H9 (cell line): ENCODE data around the gene PXK. TPM values are rescaled to one million over a fixed set of nuclear protein-coding genes. Genes with fewer than 3 reads are reported as not detected.

ENCODE experiments used
- DNase-seq: peaks from one replicate; pipeline ENCODE4 v3.0.0-alpha.2; 2017
- H2AFZ ChIP-seq: one replicate; pipeline ENCODE4 v1.6.1; 2013; ENCODE audit warnings: mild to moderate bottlenecking, low read length, control low read depth, moderate library complexity
- H2AK5ac ChIP-seq: 2 replicates; pipeline ENCODE4 v1.6.1; 2013; ENCODE audit warnings: low read length, control low read depth, mixed read lengths; ENCODE audit not compliant: insufficient read length
- H2BK120ac ChIP-seq: one replicate; pipeline ENCODE4 v1.6.1; 2013; ENCODE audit warnings: low read depth, mild to moderate bottlenecking, low read length, control low read depth, inconsistent platforms; ENCODE audit not compliant: poor library complexity, severe bottlenecking
- H2BK12ac ChIP-seq: 2 replicates; pipeline ENCODE4 v1.6.1; 2013; ENCODE audit warnings: low read length, control low read depth, mixed read lengths, low read depth; ENCODE audit not compliant: insufficient read length
- H2BK15ac ChIP-seq: 2 replicates; pipeline ENCODE4 v1.6.1; 2013; ENCODE audit warnings: low read depth, low read length, control low read depth
- H2BK20ac ChIP-seq: one replicate; pipeline ENCODE4 v1.6.1; 2013; ENCODE audit warnings: low read depth, mild to moderate bottlenecking, low read length, control low read depth, inconsistent platforms; ENCODE audit not compliant: poor library complexity, severe bottlenecking
- H2BK5ac ChIP-seq: 2 replicates; pipeline ENCODE4 v1.6.1; 2013; ENCODE audit warnings: low read length, control low read depth, mixed read lengths; ENCODE audit not compliant: insufficient read length
- H3K14ac ChIP-seq: 2 replicates; pipeline ENCODE4 v1.6.1; 2013; ENCODE audit warnings: low read length, control low read depth; ENCODE audit not compliant: insufficient read depth
- H3K18ac ChIP-seq: 2 replicates; pipeline ENCODE4 v1.6.1; 2013; ENCODE audit warnings: low read depth, mild to moderate bottlenecking, mixed read lengths, low read length, control low read depth; ENCODE audit not compliant: insufficient read length
- H3K23ac ChIP-seq: 2 replicates; pipeline ENCODE4 v1.6.1; 2013; ENCODE audit warnings: low read length, control low read depth, mixed read lengths, low read depth; ENCODE audit not compliant: insufficient read length
- H3K23me2 ChIP-seq: 2 replicates; pipeline ENCODE4 v1.6.1; 2013; ENCODE audit warnings: low read depth, mild to moderate bottlenecking, mixed read lengths, low read length, control low read depth; ENCODE audit not compliant: insufficient read length, poor library complexity, severe bottlenecking
- H3K27ac ChIP-seq: 2 replicates; pipeline ENCODE4 v1.5.1; 2013; ENCODE audit warnings: low read length, control low read depth, mixed read lengths, low read depth; ENCODE audit not compliant: insufficient read length
- H3K27me3 ChIP-seq: 2 replicates; pipeline ENCODE4 v1.6.1; 2013; ENCODE audit warnings: low read length, control low read depth, inconsistent platforms; ENCODE audit not compliant: insufficient read depth
- H3K4ac ChIP-seq: 2 replicates; pipeline ENCODE4 v1.6.1; 2013; ENCODE audit warnings: low read depth, mild to moderate bottlenecking, control low read depth, inconsistent platforms, low read length, moderate library complexity
- H3K4me1 ChIP-seq: 2 replicates; pipeline ENCODE4 v1.6.1; 2013; ENCODE audit warnings: low read length, control low read depth, inconsistent platforms; ENCODE audit not compliant: insufficient read depth
- H3K4me2 ChIP-seq: 2 replicates; pipeline ENCODE4 v1.6.1; 2013; ENCODE audit warnings: low read length, control low read depth, mixed read lengths; ENCODE audit not compliant: insufficient read length, insufficient read depth
- H3K56ac ChIP-seq: 2 replicates; pipeline ENCODE4 v1.6.1; 2013; ENCODE audit warnings: low read depth, mild to moderate bottlenecking, mixed read lengths, low read length, control low read depth; ENCODE audit not compliant: insufficient read length
- H3K79me1 ChIP-seq: 2 replicates; pipeline ENCODE4 v1.6.1; 2013; ENCODE audit warnings: low read depth, mild to moderate bottlenecking, moderate library complexity, low read length, control low read depth, inconsistent platforms; ENCODE audit not compliant: insufficient read depth, poor library complexity, severe bottlenecking
- H3K79me2 ChIP-seq: 2 replicates; pipeline ENCODE4 v1.6.1; 2013; ENCODE audit warnings: low read length, control low read depth, inconsistent platforms; ENCODE audit not compliant: insufficient read depth
- H3K9ac ChIP-seq: 2 replicates; pipeline ENCODE4 v1.6.1; 2013; ENCODE audit warnings: low read length, control low read depth, mixed read lengths; ENCODE audit not compliant: insufficient read length; ENCODE audit errors: extremely low read depth
- H3K9me3 ChIP-seq: one replicate; pipeline ENCODE4 v1.6.1; 2013; ENCODE audit warnings: low read depth, low read length, inconsistent platforms; ENCODE audit not compliant: control insufficient read depth
- H3T11ph ChIP-seq: one replicate; pipeline ENCODE4 v1.6.1; 2013; ENCODE audit warnings: mild to moderate bottlenecking, low read length, control low read depth, inconsistent platforms
- H4K20me1 ChIP-seq: one replicate; pipeline ENCODE4 v1.6.1; 2013; ENCODE audit not compliant: control insufficient read depth, insufficient read length, insufficient read depth
- H4K5ac ChIP-seq: 2 replicates; pipeline ENCODE4 v1.6.1; 2013; ENCODE audit warnings: low read depth, mild to moderate bottlenecking, mixed read lengths, low read length, control low read depth; ENCODE audit not compliant: insufficient read length
- H4K8ac ChIP-seq: replicated peaks from 2 replicates; pipeline ENCODE4 v1.6.1; 2013; ENCODE audit warnings: low read length, control low read depth, mixed read lengths, low read depth; ENCODE audit not compliant: insufficient read length
- H4K91ac ChIP-seq: 2 replicates; pipeline ENCODE4 v1.6.1; 2013; ENCODE audit warnings: low read depth, mild to moderate bottlenecking, moderate library complexity, mixed read lengths, low read length, control low read depth; ENCODE audit not compliant: insufficient read length
- H3K27ac Mint-ChIP-seq, 3 experiments: 2 replicates in 2 of 3; 3 replicates in 1 of 3; pipeline ENCODE4 v1.8.0; 2020 to 2021; ENCODE audit warnings: mixed read lengths in 3 of 3, mild to moderate bottlenecking in 1 of 3, moderate library complexity in 1 of 3
- H3K27me3 Mint-ChIP-seq: 2 replicates; pipeline ENCODE4 v1.8.0; 2021; ENCODE audit warnings: low read depth, mild to moderate bottlenecking, moderate library complexity, mixed read lengths
- H3K36me3 Mint-ChIP-seq, 3 experiments: 2 replicates in 2 of 3; 3 replicates in 1 of 3; pipeline ENCODE4 v1.8.0; 2020 to 2021; ENCODE audit warnings: low read depth in 3 of 3, mixed read lengths in 3 of 3; ENCODE audit not compliant: insufficient read depth in 1 of 3
- H3K4me1 Mint-ChIP-seq, 2 experiments: 2 replicates each; pipeline ENCODE4 v1.8.0; 2020; ENCODE audit warnings: mixed read lengths in 2 of 2
- H3K4me3 Mint-ChIP-seq, 2 experiments: 2 replicates in 1 of 2; 3 replicates in 1 of 2; pipeline ENCODE4 v1.8.0; 2020 to 2021; ENCODE audit warnings: mild to moderate bottlenecking in 2 of 2, mixed read lengths in 2 of 2, moderate library complexity in 1 of 2
- H3K9me3 Mint-ChIP-seq, 2 experiments: 2 replicates in 1 of 2; 3 replicates in 1 of 2; pipeline ENCODE4 v1.8.0; 2020; ENCODE audit warnings: mild to moderate bottlenecking in 2 of 2, mixed read lengths in 2 of 2, moderate library complexity in 1 of 2
- WGBS: extraction: QIAGEN DNeasy Blood & Tissue Kit; methylation state at CpG from one replicate; pipeline ENCODE4 v1.1.7; 2013; ENCODE audit warnings: missing lambda C conversion rate, low lambda C conversion rate, mixed read lengths; ENCODE audit not compliant: insufficient read length; ENCODE audit errors: extremely low coverage; 5-methylcytosine and 5-hydroxymethylcytosine counted together
- total RNA-seq: library from RNA; stranded (reverse); gene quantifications from 2 replicates; pipeline ENCODE4 v1.2.1, GENCODE V29; 2021
- TF ChIP-seq, protein P1 (sequence below): fragments of 200-600 bp; sonication (generic); conservative IDR thresholded peaks from 3 replicates; pipeline ENCODE4 v1.8.0; 2021; ENCODE audit warnings: antibody characterized with exemption, mild to moderate bottlenecking

Gene PXK
- total RNA-seq, 1 experiment from 2014 or later, result 3.3 TPM

DNA sequence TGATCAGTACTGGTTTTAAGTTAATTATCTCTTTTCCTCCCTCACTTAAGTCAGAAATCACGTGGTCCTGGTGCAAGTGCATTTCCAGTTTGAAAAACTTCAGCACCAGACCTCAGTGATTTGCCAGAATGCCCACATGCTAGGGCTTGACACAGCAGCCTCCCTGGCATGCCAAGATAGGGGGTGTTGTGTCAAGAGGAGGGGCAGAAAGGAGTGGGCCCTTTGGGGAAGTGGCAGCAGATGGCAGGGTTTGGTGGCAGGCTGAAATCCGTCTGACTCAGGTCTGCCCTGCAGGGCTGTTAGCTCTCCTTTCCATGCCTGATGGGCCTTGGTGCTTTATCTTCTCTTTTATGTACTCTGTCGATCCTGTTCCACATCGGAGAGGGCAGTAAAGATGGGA lies 23.4 kb downstream of the PXK start:
- Histone ChIP-seq H3K27ac (no peak overlapping the region), H3K79me1 (no peaks in the 10 kb centered on the region), H4K5ac (no peak overlapping the region), H3K9ac (no peak overlapping the region), H2BK5ac (no peak overlapping the region), H3K23ac (no peak overlapping the region), H3K4me1 (no peaks in the 10 kb centered on the region), H2BK20ac (no peak overlapping the region), H3K23me2 (no peaks in the 10 kb centered on the region), H3T11ph (no peak overlapping the region), H4K91ac (no peak overlapping the region), H3K4ac (no peak overlapping the region), H4K20me1 (no peaks in the 10 kb centered on the region), H3K79me2 (no peaks in the 10 kb centered on the region), H2BK12ac (no peak overlapping the region), H3K14ac (no peak overlapping the region), H3K4me2 (no peak overlapping the region), H3K9me3 (no peaks in the 10 kb centered on the region), H2AFZ (no peak overlapping the region), H2BK120ac (no peak overlapping the region), H3K27me3 (no peaks in the 10 kb centered on the region), H3K18ac (no peak overlapping the region), H4K8ac (no peak overlapping the region), H2AK5ac (no peak overlapping the region), H2BK15ac (no peak overlapping the region), H3K56ac (no peak overlapping the region)
- no peaks in the 10 kb centered on the region for H3K36me3 Mint-ChIP-seq
- no peak overlapping the region for H3K4me3 Mint-ChIP-seq
- DNase-seq, result no peak
- TF ChIP-seq, protein P1, sequence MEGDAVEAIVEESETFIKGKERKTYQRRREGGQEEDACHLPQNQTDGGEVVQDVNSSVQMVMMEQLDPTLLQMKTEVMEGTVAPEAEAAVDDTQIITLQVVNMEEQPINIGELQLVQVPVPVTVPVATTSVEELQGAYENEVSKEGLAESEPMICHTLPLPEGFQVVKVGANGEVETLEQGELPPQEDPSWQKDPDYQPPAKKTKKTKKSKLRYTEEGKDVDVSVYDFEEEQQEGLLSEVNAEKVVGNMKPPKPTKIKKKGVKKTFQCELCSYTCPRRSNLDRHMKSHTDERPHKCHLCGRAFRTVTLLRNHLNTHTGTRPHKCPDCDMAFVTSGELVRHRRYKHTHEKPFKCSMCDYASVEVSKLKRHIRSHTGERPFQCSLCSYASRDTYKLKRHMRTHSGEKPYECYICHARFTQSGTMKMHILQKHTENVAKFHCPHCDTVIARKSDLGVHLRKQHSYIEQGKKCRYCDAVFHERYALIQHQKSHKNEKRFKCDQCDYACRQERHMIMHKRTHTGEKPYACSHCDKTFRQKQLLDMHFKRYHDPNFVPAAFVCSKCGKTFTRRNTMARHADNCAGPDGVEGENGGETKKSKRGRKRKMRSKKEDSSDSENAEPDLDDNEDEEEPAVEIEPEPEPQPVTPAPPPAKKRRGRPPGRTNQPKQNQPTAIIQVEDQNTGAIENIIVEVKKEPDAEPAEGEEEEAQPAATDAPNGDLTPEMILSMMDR, result no peak
- no peaks in the 10 kb centered on the region for H3K9me3 Mint-ChIP-seq
- no peaks in the 10 kb centered on the region for H3K27me3 Mint-ChIP-seq
- no CpG with 5 or more reads among the region's 4 CpGs for WGBS
- H3K4me1 Mint-ChIP-seq, result peaks cover 8% of the 10 kb centered on the region in 2 experiments
- H3K27ac Mint-ChIP-seq, result no peak overlapping the region; a peak in 2 of 7 replicates
